Stimulated activated naive CD8-positive, alpha-beta T cell treated with anti-CD3 and anti-CD28 coated beads, Interleukin-15, Interleukin-2, amounts not matched to agents 100 ng/mL and 50 ng/mL, for 24 hours (primary cell): ENCODE results near the gene NR4A1.
A peak's percentile ranks its signal among the peaks of the same experiment; 100 is the strongest.

Experiments used
- H3K27ac Mint-ChIP-seq: one replicate; pipeline ENCODE4 v1.8.0; 2021; ENCODE audit warnings: mild to moderate bottlenecking, mixed read lengths
- H3K27me3 Mint-ChIP-seq: one replicate; pipeline ENCODE4 v1.8.0; 2021; ENCODE audit warnings: mixed read lengths
- H3K36me3 Mint-ChIP-seq: one replicate; pipeline ENCODE4 v1.8.0; 2021; ENCODE audit warnings: low read depth, mixed read lengths
- H3K4me1 Mint-ChIP-seq: one replicate; pipeline ENCODE4 v1.8.0; 2021; ENCODE audit warnings: low read depth, mixed read lengths
- H3K4me3 Mint-ChIP-seq: one replicate; pipeline ENCODE4 v1.8.0; 2021; ENCODE audit warnings: mild to moderate bottlenecking, mixed read lengths
- H3K9me3 Mint-ChIP-seq: one replicate; pipeline ENCODE4 v1.8.0; 2021; ENCODE audit warnings: mixed read lengths

Gene NR4A1

GRCh38 chr12:52056801-52057637 lies 5.8 kb downstream of the NR4A1 start:
- peaks cover 2% of the 10 kb centered on the region for H3K4me1 Mint-ChIP-seq
- H3K27ac Mint-ChIP-seq, result peak overlapping the region; percentile 16
- no peaks in the 10 kb centered on the region for H3K27me3 Mint-ChIP-seq
- peaks cover 45% of the 10 kb centered on the region for H3K36me3 Mint-ChIP-seq
- H3K9me3 Mint-ChIP-seq, result no peaks in the 10 kb centered on the region
- H3K4me3 Mint-ChIP-seq, result no peak overlapping the region

DNA sequence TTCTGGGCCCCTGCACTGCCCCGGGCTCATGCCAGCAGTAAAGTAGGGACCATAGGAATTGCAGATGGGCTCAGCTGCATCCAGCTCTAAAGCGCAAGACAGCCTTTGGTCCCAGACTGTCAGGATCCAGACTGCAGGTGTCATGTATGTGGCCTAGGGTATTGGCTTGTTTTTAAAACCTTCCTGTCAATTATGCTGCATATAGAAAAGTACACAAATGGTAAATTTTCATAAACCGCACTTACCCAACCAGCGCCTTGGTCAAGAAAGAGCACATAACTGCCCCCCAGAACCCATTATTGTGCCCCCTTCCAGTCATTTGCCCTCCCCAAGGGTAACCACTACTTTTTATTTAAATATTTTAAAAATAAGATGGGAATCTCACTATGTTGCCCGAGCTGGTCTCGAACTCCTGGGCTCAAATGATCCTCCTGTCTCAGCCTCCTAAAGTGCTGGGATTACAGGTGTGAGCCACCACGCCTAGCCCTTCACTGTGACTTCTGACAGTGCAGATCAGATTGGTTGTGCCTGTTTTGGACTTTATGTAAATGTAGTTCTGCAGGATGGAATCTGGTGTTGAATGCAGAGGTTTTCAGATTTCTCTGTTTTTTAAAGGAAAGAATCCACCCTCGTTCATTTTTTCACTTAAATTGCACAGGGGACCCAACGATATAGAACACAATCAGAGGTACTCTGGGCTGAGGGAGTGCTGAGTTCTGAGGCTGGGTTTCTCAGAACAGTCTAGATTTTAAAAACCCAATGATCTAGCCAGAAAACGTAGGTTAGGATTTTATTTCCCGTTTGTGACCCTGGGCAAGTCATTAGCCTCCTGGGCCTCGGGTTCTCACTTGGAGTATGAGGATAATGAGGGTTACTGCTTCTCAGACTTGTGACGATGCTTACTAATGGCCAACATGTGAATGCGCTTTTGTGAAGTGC lies 6.7 kb downstream of the NR4A1 start:
- Mint-ChIP-seq H3K4me1 (peaks cover 2% of the 10 kb centered on the region), H3K4me3 (no peak overlapping the region), H3K27me3 (no peaks in the 10 kb centered on the region), H3K27ac (no peak overlapping the region), H3K36me3 (peaks cover 36% of the 10 kb centered on the region), H3K9me3 (no peaks in the 10 kb centered on the region)

- H3K9me3 Mint-ChIP-seq, result no peaks in the 10 kb centered on the region
- no peaks in the 10 kb centered on the region for H3K4me1 Mint-ChIP-seq
- H3K4me3 Mint-ChIP-seq, result no peak overlapping the region
- no peaks in the 10 kb centered on the region for H3K27me3 Mint-ChIP-seq
- no peak overlapping the region for H3K27ac Mint-ChIP-seq
- H3K36me3 Mint-ChIP-seq, result peaks cover 33% of the 10 kb centered on the region
These were observed 7.6 kb downstream of the NR4A1 start for GRCh38 chr12:52058631-52059361.

- no peak overlapping the region for H3K4me3 Mint-ChIP-seq
- H3K27ac Mint-ChIP-seq, result no peak overlapping the region
- no peaks in the 10 kb centered on the region for H3K27me3 Mint-ChIP-seq
These were observed 8.6 kb downstream of the NR4A1 start for GRCh38 chr12:52059582-52060497.

GRCh38 chr12:52060498-52061177 lies 9.4 kb downstream of the NR4A1 start:
- H3K4me3 Mint-ChIP-seq, result no peak overlapping the region
- H3K27ac Mint-ChIP-seq, result no peak overlapping the region
- no peaks in the 10 kb centered on the region for H3K27me3 Mint-ChIP-seq
- no peaks in the 10 kb centered on the region for H3K9me3 Mint-ChIP-seq
- H3K36me3 Mint-ChIP-seq, result peaks cover 27% of the 10 kb centered on the region
- no peaks in the 10 kb centered on the region for H3K4me1 Mint-ChIP-seq

More at GRCh38 chr12:52059582-52060497, 8.6 kb downstream of the NR4A1 start:
- H3K4me1 Mint-ChIP-seq, result no peaks in the 10 kb centered on the region
- H3K36me3 Mint-ChIP-seq, result peaks cover 27% of the 10 kb centered on the region
- no peaks in the 10 kb centered on the region for H3K9me3 Mint-ChIP-seq

GRCh38 chr12:52061470-52062166 lies 10.4 kb downstream of the NR4A1 start:
- Mint-ChIP-seq H3K4me3 (no peak overlapping the region), H3K27me3 (no peaks in the 10 kb centered on the region), H3K27ac (no peak overlapping the region), H3K4me1 (peaks cover 3% of the 10 kb centered on the region), H3K9me3 (no peaks in the 10 kb centered on the region), H3K36me3 (peaks cover 23% of the 10 kb centered on the region)

- H3K27me3 Mint-ChIP-seq, result no peaks in the 10 kb centered on the region
- peaks cover 6% of the 10 kb centered on the region for H3K4me1 Mint-ChIP-seq
- H3K27ac Mint-ChIP-seq, result no peak overlapping the region
- H3K36me3 Mint-ChIP-seq, result peaks cover 16% of the 10 kb centered on the region
- no peak overlapping the region for H3K4me3 Mint-ChIP-seq
- no peaks in the 10 kb centered on the region for H3K9me3 Mint-ChIP-seq
These were observed 11.2 kb downstream of the NR4A1 start for GRCh38 chr12:52062167-52063081.

DNA sequence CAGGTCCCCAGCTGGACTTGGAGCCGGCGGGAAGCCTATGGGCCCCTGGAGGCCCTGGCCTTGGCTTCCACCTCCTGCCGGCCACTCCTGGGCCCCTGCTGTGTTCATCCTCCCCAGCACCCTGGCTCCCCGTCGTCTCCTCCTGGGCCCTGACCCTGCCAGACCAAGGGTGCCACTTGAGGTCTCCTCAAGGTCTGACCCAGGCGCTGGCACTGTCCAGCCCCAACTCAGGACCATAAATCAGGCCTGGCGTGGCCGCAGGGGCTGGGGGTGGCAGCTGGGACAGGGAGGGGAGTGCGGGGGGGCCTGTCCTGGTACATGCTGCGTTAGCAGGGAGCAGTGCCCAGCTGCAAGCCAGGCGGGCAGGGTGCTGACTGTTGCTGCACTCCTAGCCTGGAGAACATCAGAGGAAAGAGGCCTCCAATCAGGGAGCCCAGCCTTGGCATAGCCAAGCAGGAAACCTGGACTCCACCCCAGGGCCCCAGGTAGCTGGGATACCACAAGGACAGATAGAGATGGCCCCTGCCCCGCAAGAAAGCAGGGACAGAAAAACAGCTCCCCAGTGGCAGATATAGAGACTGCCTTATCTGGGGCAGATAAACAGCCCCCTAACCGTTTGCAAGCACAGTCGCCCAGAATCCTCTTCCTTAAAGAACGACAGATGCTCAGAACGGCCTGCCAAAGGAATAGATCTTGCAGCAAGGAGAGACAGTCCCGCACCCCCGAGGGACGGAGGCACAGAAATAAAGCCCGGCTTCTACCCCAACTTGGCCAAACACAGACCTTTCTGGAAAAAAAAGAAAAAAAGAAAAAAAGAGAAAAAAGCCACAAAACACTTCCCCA lies 12.1 kb downstream of the NR4A1 start:
- H3K4me3 Mint-ChIP-seq, result no peak overlapping the region
- peaks cover 7% of the 10 kb centered on the region for H3K36me3 Mint-ChIP-seq
- H3K27ac Mint-ChIP-seq, result no peak overlapping the region
- peaks cover 6% of the 10 kb centered on the region for H3K4me1 Mint-ChIP-seq
- H3K9me3 Mint-ChIP-seq, result no peaks in the 10 kb centered on the region
- no peaks in the 10 kb centered on the region for H3K27me3 Mint-ChIP-seq

DNA sequence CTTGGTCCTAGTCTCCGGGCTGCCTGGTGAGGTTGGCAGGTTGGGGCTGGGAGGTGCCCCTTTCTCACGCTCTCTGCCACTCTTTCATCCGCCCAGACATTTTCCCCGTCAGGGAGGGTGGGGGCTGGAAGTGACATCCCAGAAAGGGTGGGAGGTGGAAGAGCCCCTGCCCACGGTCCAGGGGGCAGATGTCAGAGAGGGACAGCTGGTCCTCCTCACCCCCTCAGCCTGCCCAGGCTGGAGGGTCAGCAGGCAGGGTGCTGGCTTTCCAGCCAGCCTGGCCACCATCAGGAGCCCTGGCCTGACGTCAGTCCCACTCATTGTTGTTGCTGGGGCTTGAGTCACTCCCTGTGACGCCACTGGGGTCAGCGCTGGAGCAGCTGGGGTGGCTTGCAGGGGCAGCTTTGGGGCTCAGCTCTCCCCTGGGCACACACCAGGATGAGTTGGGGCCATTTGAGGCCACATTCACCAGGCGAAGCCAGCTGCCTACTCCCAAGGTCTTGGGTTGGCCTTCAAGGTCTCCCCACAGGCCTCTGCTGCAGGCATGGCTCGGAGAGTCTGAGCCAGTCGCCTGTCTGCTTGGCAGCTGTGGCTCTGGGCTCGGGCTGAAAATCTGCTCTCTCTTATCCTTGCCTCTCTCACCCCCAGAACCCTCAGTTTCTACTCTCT lies 12.9 kb downstream of the NR4A1 start:
- Mint-ChIP-seq H3K4me3 (no peak overlapping the region), H3K27me3 (no peaks in the 10 kb centered on the region), H3K9me3 (no peaks in the 10 kb centered on the region), H3K4me1 (peaks cover 9% of the 10 kb centered on the region), H3K27ac (no peak overlapping the region), H3K36me3 (peaks cover 5% of the 10 kb centered on the region)

DNA sequence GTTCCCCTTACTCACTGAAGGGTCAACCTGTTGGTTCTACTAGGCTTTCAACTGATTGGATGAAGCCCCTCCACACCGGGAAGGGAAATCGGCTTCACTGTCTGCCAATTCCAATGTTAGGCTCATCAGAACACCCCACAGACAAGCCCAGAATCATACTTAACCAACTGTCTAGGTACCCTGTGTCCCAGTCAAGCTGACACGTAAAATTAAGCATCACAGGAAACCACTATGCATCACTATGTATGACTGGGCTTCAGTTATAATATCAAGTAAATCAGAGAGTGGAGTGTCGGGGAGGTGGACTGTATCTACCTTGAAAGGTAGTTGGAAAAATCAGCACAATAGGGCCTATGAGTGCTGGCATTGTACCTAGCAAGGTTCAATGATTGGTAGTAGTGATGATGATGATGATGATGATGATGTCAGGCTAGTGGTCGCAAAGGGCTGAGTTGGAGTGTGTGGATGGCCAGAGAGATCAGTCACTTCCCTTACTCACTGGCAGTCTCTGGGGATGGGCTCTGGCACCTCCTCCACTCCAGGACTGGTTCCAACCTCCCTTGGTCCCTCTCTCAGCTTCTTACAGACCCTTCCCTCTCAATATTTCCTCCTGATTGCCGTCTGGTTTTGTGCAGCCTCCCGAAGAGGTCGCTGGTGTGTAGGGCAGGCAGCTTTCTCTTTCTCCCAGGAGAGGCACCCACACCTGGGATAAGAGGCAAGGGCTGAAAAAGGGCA lies 15.3 kb downstream of the NR4A1 start:
- no peak overlapping the region for H3K27ac Mint-ChIP-seq
- H3K9me3 Mint-ChIP-seq, result no peaks in the 10 kb centered on the region
- H3K27me3 Mint-ChIP-seq, result no peaks in the 10 kb centered on the region
- H3K4me1 Mint-ChIP-seq, result peaks cover 28% of the 10 kb centered on the region
- no peaks in the 10 kb centered on the region for H3K36me3 Mint-ChIP-seq
- H3K4me3 Mint-ChIP-seq, result no peak overlapping the region

- no peak overlapping the region for H3K27ac Mint-ChIP-seq
- H3K4me3 Mint-ChIP-seq, result no peak overlapping the region
- peaks cover 2% of the 10 kb centered on the region for H3K36me3 Mint-ChIP-seq
- H3K27me3 Mint-ChIP-seq, result no peaks in the 10 kb centered on the region
- H3K9me3 Mint-ChIP-seq, result no peaks in the 10 kb centered on the region
- H3K4me1 Mint-ChIP-seq, result peaks cover 33% of the 10 kb centered on the region
These were observed 15.8 kb downstream of the NR4A1 start for GRCh38 chr12:52067081-52067374.
